GM19351 (cell line): ENCODE measurements around the gene VWA3B.
"Not testable (repeated sequence)": the region's sequence is repeated elsewhere in the genome, so short reads cannot be mapped to it uniquely, and the experiment has no call there.

Source experiments
- ATAC-seq: cut with Tn5 transposase; IDR thresholded peaks from one replicate; pipeline ENCODE4 v1.9.1; 2021; ENCODE audit warnings: mild to moderate bottlenecking, moderate library complexity; ENCODE audit not compliant: unreplicated experiment

The VWA3B gene

DNA sequence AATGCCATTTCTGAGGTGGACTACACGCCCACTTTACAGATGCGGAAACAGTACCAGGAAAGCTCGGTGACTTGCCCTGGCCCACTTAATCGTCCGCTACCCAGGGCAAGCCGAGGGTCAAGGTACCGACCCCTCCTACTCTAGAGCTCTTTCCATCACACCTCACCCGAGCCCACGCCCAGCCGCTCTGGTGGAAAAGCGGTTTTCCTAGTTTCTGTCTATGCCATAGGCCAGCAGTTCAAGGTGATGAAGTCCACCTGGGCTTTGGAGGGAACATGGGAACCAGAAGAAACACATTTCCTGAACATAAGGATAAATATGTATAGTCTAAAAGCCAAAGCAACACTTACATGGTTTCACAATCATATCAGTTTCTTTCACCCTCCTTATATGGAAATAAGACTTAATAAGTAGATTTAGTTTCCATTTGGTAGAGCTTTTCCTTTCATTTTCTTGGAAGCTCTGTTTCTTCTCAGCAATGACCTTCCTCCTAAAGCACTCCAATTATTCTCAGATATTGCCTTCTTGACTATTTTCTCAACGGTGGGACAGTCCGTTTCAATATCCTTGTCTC lies 567 bp downstream of the VWA3B start:
- ATAC-seq: no peak

DNA sequence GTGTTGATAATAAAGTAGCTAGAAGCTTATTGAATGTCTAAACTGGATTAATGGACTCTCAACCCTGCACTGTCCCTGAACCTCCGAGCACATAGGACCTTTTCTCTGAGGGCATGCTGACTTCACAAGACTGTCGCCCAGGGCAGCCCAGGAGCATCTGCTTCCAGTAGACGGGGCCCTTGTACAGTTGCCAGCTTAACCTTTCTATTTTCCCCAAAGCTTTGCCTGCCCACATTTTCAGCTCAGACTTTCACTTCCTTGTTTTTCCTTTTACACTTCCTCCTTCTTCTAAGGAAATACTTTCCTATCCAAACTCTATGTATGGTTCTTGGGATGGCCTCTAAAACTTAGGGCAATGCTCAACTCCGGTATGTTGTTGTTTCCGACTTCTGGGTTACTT lies 1.3 kb downstream of the VWA3B start:
- ATAC-seq: no peak

DNA sequence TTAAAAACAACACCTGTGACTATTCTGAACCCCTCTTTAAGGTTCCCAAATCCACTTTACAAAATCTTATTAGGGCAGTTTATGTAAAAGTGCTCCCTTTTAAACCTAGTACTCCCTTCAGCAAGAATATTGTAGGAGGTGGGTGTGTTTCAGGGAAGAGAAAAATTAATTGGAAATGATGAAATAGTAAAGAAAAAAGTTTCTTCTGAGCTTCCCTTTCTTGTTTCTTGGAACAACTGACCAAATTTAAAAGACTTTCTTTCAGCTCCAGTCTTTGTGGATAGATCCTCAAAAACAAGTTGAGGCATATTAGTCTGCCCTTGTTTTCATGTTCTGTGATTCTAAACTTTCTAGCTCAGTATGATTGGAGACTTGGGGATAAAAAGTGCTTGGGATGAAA lies 3.0 kb downstream of the VWA3B start:
- no peak for ATAC-seq

DNA sequence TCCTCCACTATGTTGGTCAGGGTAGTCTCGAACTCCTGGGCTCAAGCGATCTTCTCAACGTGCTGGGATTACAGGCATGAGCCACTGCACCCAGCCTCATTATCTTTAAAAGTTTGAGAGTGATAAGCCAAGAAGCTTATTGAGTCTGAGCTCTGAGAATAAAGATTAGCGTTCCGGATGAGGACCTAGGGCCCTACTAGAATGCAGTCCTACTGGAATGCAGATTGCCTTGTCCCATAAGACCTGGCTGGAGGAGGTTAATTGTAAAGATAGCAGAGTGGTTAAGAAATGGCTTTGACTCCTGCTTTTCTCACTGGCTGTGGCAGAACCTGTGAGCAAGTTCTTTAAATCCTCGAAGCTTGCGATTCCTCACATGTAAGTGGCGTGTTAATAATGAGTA lies 4.0 kb downstream of the VWA3B start:
- ATAC-seq: no peak

DNA sequence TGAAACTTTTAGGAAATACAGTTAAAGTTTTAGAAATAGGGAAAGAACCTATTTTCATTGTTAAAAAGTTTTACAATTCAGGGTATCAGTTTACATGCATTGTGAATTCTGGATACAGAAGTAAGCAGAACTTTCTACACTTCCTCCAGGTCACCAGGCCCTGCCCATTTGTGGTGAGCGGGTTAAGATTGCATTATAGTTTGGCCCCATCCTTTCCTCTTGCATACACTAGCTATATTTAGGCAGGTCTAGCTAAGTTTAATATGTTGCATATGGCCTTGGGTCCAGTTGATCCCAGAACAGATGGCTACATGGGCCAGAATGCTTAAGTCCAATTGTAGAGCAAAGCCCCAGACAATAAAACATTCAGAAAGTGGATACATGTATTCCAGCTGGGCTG lies 4.8 kb downstream of the VWA3B start:
- no peak for ATAC-seq

DNA sequence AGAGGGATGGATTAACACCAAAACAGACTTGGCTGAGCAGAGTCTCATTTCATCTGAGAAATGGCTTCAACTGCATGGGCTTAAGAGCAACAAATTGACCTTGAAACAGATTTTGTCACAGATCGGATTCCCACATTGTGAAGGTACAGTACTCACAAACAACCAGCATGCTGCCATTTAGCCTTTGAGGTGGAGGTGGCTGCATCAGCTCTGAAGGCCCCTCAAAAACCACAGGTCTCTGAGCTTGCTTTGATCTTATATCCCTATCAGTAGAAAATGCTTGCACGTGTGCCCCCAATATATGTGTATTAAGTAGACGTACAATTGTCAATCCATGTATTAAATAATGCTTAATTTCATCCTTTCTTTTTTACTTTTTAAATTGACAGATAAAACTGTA lies 6.2 kb downstream of the VWA3B start:
- no peak for ATAC-seq

DNA sequence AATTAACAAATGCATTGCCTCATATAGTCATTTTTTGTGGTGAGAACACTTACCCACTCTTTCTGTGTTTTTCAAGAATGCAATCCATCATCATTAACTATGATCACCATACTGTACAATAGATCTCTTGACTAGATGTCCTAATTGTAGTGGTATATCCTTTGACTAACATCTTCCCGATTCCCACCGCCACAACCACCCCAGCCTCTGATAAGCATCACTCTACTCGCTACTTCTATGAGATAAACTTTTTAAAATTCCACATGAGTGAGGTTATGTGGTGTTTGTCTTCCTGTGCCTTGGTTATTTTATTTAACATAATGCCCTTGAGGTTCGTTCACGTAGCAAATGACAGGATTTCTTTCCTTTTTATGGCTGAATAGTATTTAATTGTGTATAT lies 6.6 kb downstream of the VWA3B start:
- ATAC-seq: no peak

DNA sequence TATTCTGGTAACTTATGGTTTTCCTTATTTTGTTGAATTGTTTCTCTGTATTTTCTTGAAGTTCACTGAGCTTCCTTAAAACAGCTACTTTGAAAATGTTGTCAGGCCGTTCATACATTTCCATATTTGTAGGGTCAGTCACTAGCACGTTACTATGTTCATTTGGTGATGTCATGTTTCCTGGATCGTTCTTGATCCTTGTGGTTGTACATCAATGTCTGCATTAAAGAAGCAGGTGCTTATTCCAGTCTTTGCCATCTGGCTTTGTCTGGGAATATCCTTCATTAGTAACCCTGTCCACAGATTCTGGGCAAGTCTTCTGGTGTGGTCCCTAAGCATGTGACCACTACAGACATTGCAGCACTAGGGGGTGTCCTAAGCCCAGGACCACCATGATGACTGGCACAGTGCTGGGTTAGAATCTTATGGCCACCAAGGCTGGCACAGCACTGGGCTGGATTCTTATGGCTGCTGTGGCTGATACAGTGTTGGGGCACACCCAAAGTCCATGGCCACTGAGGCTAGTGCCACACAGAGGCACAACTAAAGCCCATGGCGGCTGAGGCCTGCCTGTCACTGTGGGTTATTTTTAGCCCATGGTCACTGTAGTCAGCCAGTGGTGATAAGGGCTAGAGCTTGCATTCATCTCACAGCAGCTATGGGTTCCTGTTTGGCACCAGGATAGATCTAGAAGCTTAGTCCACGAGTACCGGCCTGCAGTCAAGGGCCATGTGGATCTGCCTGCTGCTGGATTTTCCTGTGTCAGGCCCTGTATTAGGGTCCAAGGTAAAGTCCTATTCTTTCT lies 13.2 kb downstream of the VWA3B start:
- ATAC-seq: no peak

DNA sequence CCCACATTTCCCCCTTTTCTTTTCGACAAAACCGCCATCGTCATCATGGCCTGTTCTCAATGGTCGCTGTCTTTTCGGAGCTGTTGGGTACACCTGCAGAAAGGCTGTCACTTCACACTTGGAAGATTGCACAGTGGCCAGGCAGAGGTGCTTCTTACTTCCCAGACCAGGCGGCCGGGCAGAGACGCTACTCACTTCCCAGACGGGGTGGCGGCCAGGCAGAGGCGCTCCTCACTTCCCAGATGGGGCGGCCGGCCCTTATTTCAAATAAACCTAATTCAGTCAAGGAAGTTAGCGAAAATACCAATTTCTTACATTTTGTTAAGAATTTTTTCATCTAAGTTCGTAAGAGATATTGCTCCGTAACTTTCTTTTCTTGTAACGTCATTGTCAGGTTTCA lies 15.3 kb downstream of the VWA3B start:
- not testable (repeated sequence) for ATAC-seq

DNA sequence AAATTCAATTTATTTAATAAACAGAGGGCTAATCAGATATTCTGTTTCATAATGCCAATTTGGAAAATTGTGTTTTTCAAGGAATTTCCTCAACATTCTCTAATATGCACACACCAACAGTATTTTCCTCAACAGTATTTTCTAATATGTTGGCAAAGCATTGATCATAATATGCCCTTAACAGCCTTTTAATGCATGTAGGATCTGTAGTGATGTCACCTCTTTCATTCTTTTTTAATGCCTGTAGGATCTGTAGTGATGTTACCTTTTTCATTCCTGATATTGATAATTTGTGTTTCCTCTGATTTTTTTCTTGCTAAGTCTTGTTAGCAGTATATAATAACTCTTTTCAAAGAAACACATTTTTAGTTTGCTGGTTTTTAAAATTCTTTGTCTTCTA lies 15.9 kb downstream of the VWA3B start:
- ATAC-seq: no peak

DNA sequence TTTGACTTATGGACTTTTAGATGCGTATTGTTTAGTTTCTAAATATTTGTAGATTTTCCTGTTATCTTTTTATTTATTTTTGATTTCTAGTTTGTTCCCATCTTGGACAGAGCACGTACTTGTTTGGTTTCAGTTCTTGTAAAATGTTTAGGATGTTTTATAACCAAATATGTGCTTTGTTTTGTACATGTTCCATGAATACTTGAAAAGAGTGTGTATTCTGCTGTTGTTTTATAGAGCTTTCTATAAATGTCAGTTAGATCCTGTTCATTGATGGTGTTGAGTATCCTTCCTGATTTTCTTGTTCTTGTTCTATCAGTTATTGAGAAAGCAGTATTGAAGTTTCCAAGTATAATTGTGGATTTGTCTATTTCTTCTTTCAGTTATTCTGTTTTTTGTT lies 21.1 kb downstream of the VWA3B start:
- no peak for ATAC-seq

DNA sequence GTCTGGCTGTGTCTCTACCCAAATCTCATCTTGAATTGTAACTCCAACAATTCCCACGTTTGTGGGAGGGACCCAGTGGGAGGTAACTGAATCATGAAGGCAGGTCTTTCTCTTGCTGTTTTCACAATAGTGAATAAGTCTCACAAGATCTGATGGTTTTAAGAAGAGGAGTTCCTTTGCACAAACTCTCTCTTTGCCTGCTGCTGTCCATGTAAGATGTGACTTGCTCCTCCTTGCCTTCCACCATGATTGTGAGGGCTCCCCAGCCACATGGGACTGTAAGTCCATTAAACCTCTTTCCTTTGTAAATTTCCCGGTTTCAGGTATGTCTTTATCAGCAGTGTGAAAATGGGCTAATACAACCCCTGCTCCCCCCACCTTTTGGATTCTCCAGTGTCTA lies 23.8 kb downstream of the VWA3B start:
- ATAC-seq: no peak

DNA sequence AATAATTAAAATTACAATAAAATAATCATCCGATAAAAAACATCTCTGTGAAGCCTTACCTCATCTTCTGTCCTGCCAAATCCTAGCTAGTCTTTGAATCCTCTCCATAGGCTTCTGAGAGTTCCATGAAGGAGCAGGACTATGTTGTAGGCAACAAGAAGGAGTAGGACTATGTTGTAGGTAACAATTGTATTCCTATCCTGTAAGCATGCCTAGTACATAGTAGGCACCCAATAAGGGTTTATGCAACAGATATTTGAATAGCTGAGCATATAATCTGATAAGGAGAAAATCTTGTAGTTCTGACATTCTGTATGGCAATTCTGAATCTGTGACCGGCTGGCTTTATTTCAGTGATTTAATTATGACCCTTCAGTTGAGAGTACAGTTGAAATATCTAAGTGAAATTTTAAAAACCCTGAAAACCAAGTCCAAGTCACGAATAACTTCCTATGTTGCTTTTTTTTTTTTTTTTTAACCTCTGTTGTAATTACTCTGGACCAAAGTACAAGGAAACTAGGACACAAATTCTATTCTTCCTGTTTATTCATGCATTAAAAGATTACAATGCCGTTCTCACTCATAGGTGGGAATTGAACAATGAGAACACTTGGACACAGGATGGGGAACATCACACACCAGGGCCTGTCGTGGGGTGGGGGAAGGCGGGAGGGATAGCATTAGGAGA lies 27.8 kb downstream of the VWA3B start:
- no peak for ATAC-seq

DNA sequence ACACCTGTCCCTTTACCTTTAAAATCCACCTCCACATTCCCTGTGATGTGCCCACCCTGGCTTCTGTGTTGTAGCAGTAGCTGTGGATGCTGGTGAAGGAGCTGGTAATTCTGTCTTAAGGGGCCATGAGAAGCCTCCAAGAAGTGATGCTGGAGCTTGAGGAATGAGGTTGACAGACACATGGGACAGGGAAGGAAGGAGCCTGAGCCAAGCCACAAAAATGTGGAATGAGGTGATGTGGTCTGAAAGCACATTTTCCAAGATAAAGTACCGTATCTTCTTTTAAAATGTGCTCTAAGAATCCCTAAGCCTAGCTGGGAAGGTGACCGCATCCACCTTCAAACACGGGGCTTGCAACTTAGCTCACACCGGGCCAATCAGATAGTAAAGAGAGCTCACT lies 31.2 kb downstream of the VWA3B start:
- no peak for ATAC-seq

DNA sequence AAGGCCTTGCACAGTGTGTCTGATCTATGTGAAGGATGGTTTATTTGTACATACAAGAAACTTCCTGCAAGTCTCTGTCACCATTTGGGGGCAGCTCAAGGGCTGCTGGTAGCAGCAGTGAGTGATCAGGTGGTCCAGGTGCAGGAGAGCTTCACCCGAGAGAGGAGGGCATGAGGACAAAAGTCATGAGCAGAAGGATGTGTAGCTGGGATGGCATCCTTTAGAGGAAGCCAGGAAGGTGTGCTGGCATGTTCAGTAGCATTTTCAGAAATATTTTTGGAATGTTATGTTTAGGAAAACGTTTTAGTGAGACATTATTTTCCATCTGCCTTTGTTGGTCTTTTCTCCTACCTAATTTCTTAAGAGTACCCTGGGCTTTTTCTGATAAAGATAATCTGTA lies 31.9 kb downstream of the VWA3B start:
- ATAC-seq: no peak

DNA sequence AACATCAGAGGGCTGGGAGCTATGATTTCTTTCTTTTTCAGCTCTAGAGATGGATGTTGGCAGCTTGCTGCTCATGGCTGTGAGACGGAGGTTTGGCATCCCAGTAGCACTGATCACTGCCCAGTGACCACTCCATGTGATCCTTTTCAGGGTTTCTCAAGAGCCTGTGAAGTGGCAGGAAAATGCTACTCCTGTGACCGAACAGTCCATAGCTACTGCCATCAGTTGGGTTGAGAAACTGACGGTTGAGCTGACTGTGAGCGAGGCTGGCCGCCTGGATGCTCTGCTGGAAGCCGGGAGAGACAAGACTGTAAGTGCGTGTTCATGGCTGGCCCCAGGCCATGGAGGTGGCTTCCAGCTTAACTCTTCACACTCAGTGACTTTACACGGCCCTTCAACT lies 34.2 kb downstream of the VWA3B start:
- no peak for ATAC-seq

DNA sequence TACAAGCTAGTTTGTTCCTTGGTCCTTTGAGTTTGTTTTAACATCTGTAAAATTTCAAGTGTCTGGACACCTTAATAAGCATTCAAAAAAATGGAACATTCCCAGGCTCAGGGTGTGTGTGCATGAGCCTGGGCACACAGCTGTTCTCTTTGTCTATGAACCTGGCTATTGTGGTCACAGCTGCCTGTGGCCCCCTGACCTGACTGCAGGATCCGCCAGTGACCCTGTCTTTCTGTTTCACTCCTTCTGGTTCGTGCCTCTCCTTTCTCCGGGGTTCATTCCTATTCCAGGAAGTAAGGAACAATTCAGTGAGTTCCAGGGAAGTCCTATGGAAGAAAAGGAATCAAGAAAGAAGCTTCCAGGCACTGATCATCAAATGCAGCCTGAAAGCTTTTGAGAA lies 35.6 kb downstream of the VWA3B start:
- no peak for ATAC-seq

DNA sequence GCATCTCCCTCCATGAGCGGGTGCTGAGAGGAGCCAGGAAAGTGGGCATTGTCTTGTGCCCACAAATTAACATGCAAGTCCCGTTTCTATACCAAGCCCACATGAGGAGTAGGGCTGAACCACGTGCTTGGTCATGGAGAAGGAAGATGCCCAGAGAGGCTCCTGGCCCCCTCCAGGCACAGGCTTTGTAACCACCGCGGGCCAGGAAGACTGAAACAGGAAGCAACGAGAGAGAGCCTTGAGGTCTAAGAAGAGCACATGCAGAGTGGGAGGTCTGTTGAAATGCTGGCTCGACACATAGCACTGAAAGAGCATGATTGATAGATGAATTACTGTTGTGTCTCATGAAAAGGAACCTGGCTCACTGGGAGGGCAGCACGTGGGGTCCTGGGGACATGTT lies 36.3 kb downstream of the VWA3B start:
- no peak for ATAC-seq

DNA sequence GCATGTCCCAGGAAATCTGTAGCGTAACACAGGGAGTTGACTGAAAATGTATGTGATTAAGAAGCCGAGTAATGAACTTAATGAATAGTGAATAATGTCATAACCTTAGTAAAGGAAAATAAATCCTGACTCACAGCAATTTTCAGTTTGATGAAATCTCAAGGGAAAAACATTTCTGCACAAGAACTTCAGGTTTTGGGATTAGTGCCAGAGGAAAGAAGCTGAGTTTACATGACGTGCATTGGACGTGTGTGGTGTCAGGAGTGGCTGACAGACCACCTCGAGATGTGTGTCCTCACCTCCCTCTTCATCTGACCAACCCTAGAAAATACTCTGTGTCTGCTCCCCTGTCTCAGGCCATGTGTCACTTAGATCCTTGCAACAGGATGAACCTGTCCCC lies 39.1 kb downstream of the VWA3B start:
- no peak for ATAC-seq

DNA sequence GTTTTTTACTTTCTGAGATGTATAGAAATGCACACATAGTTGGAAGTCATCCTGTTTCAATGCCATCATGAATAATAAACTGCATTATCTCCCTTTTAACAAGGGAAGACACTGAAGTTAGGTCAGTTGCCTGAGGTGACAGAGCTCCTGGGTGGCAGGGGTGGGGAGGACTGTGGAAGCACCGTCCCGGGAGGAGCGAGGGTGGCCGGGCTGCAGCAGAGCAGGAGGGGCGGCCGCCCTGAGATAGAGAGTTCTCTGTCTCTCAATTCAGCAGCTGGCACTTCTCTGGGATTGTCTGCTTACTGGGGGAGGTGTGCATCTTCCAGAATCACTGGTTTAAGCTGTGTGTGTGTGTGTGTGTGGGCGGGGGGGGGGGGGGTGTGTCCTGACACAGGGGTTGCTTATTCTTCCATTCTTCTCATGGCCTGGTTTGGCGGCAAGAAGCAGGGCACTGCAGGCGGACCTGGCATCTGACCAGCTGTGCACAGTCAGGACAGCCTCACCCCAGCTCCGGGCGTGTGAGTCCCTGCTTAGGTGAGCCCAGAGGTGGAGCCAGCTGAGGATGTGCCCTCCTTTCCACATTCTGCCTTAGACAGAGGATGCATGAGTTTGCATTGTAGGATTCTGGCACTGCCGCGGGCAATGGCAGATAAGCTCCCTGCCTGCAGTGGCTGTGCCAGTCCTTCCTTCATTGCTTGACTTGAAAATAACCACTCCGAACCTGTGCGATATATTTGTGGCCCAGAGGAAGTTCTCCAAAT lies 40.4 kb downstream of the VWA3B start:
- no peak for ATAC-seq

DNA sequence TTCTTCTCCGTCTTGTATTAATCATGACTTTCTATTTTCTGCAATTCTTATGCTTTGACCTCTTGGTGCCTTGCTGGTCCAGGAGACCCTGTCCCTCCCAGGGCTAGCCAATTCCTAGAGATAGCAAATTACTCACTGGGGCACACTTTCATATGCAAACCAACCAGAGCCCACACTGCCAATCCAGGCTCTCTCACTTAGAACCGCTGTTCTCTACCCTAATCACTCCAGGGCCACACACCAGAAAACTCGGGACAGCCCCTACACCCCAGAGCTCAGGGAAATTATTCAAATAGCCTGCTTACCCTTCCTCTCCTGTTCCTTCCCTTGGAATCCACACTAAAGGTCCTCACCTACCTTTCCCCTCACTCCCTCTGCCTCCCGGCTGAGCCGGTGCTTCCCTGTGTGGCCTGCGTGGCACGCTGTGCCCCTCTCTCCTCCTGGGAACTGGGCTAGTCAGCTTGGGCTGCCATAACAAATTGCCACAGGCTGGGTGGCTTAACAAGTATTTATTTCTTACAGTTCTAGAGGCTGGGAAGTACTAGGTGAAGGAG lies 41.7 kb downstream of the VWA3B start:
- ATAC-seq: no peak
